ENCODE data around the gene LANCL1.

DNA sequence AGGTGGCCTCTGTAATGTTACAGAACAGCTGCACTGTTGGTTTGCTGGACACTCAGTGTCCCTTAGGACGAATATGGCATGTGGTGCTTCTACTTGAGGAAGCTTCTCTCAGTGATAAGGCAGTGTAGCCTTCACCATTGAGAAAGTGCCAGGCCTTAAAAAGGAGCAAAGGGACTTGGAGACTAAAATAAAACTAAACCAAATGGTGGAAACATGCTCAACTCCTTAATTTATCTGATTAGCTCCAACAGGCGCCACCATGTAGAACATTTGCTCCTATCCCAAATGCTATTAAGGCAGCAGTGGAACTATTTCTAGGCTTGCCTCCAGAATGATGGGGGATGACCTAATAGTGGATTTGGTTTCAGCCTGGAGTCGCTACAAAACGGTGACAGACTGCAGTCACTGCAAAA lies 84.1 kb downstream of the LANCL1 start:
- TF ChIP-seq, protein P1, sequence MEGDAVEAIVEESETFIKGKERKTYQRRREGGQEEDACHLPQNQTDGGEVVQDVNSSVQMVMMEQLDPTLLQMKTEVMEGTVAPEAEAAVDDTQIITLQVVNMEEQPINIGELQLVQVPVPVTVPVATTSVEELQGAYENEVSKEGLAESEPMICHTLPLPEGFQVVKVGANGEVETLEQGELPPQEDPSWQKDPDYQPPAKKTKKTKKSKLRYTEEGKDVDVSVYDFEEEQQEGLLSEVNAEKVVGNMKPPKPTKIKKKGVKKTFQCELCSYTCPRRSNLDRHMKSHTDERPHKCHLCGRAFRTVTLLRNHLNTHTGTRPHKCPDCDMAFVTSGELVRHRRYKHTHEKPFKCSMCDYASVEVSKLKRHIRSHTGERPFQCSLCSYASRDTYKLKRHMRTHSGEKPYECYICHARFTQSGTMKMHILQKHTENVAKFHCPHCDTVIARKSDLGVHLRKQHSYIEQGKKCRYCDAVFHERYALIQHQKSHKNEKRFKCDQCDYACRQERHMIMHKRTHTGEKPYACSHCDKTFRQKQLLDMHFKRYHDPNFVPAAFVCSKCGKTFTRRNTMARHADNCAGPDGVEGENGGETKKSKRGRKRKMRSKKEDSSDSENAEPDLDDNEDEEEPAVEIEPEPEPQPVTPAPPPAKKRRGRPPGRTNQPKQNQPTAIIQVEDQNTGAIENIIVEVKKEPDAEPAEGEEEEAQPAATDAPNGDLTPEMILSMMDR (IDR thresholded peaks at IDR 0.05; ENCODE audit: low read depth, low read length) = no peak
- no peak for TF ChIP-seq EZH2phosphoT487 (IDR thresholded peaks at IDR 0.05; ENCODE audit: low read depth)
